ENCODE measurements around the gene TRPM1.
A peak's percentile ranks its signal among the peaks of the same experiment; 100 is the strongest.

TRPM1 gene

GRCh38 chr15:30991255-30992235 lies 110.0 kb downstream of the TRPM1 start, which contains the start of gene MTMR10:
TSS of gene MTMR10 (minus strand) at chr15:30991628. CDS start at chr15:30991506, 122 bp downstream.
- Histone ChIP-seq H3K36me3 (ENCODE audit: control insufficient read depth in 5 of 5, insufficient read depth in 5 of 5, low read length in 5 of 5) (peaks cover 0 to 7% (median 2%) of the 10 kb centered on the region in 5 donors), H3K4me1 (ENCODE audit: control insufficient read depth in 5 of 5, insufficient read depth in 5 of 5, low read length in 5 of 5) (peaks cover 7 to 35% (median 34%) of the 10 kb centered on the region in 5 donors), H3K27me3 (ENCODE audit: control insufficient read depth in 5 of 5, insufficient read depth in 4 of 5, low read length in 5 of 5) (no peaks in the 10 kb centered on the region), H3K9ac (ENCODE audit: low read length in 5 of 5) (peak within 1 kb of the TSS; percentile 83 to 98 (median 91)), H3K4me3 (ENCODE audit: low read depth in 1 of 5, low read length in 5 of 5) (peak within 1 kb of the TSS; percentile 88 to 97 (median 94)), H3K27ac (ENCODE audit: low read depth, low read length) (peak within 1 kb of the TSS; percentile 94), H3K9me3 (ENCODE audit: control insufficient read depth in 5 of 5, low read length in 5 of 5) (no peaks in the 10 kb centered on the region)

GRCh38 chr15:30990446-30991254 lies 110.9 kb downstream of the TRPM1 start:
- H3K9me3 ChIP-seq (ENCODE audit: control insufficient read depth in 5 of 5, low read length in 5 of 5) = no peaks in the 10 kb centered on the region
- peak overlapping the region; percentile 83 to 98 (median 91) for H3K9ac ChIP-seq (ENCODE audit: low read length in 5 of 5)
- peaks cover 7 to 41% (median 38%) of the 10 kb centered on the region in 5 donors for H3K4me1 ChIP-seq (ENCODE audit: control insufficient read depth in 5 of 5, insufficient read depth in 5 of 5, low read length in 5 of 5)
- no peaks in the 10 kb centered on the region for H3K27me3 ChIP-seq (ENCODE audit: control insufficient read depth in 5 of 5, insufficient read depth in 4 of 5, low read length in 5 of 5)
- peak overlapping the region; percentile 88 to 97 (median 94) for H3K4me3 ChIP-seq (ENCODE audit: low read depth in 1 of 5, low read length in 5 of 5)
- peak overlapping the region; percentile 94 for H3K27ac ChIP-seq (ENCODE audit: low read depth, low read length)
- peaks cover 0 to 13% (median 9%) of the 10 kb centered on the region in 5 donors for H3K36me3 ChIP-seq (ENCODE audit: control insufficient read depth in 5 of 5, insufficient read depth in 5 of 5, low read length in 5 of 5)

- Histone ChIP-seq H3K27ac (ENCODE audit: low read depth, low read length) (peak overlapping the region; percentile 94), H3K36me3 (ENCODE audit: control insufficient read depth in 5 of 5, insufficient read depth in 5 of 5, low read length in 5 of 5) (peaks cover 0 to 18% (median 12%) of the 10 kb centered on the region in 5 donors), H3K27me3 (ENCODE audit: control insufficient read depth in 5 of 5, insufficient read depth in 4 of 5, low read length in 5 of 5) (no peaks in the 10 kb centered on the region), H3K4me1 (ENCODE audit: control insufficient read depth in 5 of 5, insufficient read depth in 5 of 5, low read length in 5 of 5) (peaks cover 12 to 47% (median 44%) of the 10 kb centered on the region in 5 donors), H3K4me3 (ENCODE audit: low read depth in 1 of 5, low read length in 5 of 5) (peak overlapping the region; percentile 88 to 97 (median 94)), H3K9me3 (ENCODE audit: control insufficient read depth in 5 of 5, low read length in 5 of 5) (no peaks in the 10 kb centered on the region), H3K9ac (ENCODE audit: low read length in 5 of 5) (peak overlapping the region in 4 of 5 donors; percentile 14 to 98 (median 87))
Observed at GRCh38 chr15:30990036-30990435, 111.5 kb downstream of the TRPM1 start.

GRCh38 chr15:30985081-30985531 lies 116.4 kb downstream of the TRPM1 start:
- H3K27ac ChIP-seq (ENCODE audit: low read depth, low read length) = peak overlapping the region; percentile 41

GRCh38 chr15:30984542-30984941 lies 117.0 kb downstream of the TRPM1 start:
- Histone ChIP-seq H3K9me3 (ENCODE audit: control insufficient read depth in 5 of 5, low read length in 5 of 5) (no peaks in the 10 kb centered on the region), H3K36me3 (ENCODE audit: control insufficient read depth in 5 of 5, insufficient read depth in 5 of 5, low read length in 5 of 5) (peaks cover 18 to 40% (median 30%) of the 10 kb centered on the region in 5 donors), H3K4me3 (ENCODE audit: low read depth in 1 of 5, low read length in 5 of 5) (peak overlapping the region in 2 of 5 donors; percentile 4 to 18), H3K4me1 (ENCODE audit: control insufficient read depth in 5 of 5, insufficient read depth in 5 of 5, low read length in 5 of 5) (peaks cover 18 to 65% (median 56%) of the 10 kb centered on the region in 5 donors), H3K27me3 (ENCODE audit: control insufficient read depth in 5 of 5, insufficient read depth in 4 of 5, low read length in 5 of 5) (no peaks in the 10 kb centered on the region), H3K9ac (ENCODE audit: low read length in 5 of 5) (peak overlapping the region in 1 of 5 donors; percentile 19), H3K27ac (ENCODE audit: low read depth, low read length) (peak overlapping the region; percentile 41)

More at GRCh38 chr15:30985081-30985531, 116.4 kb downstream of the TRPM1 start:
- Histone ChIP-seq H3K4me1 (ENCODE audit: control insufficient read depth in 5 of 5, insufficient read depth in 5 of 5, low read length in 5 of 5) (peaks cover 18 to 65% (median 56%) of the 10 kb centered on the region in 5 donors), H3K9ac (ENCODE audit: low read length in 5 of 5) (peak overlapping the region in 2 of 5 donors; percentile 19 to 53), H3K27me3 (ENCODE audit: control insufficient read depth in 5 of 5, insufficient read depth in 4 of 5, low read length in 5 of 5) (no peaks in the 10 kb centered on the region), H3K36me3 (ENCODE audit: control insufficient read depth in 5 of 5, insufficient read depth in 5 of 5, low read length in 5 of 5) (peaks cover 12 to 36% (median 27%) of the 10 kb centered on the region in 5 donors), H3K4me3 (ENCODE audit: low read depth in 1 of 5, low read length in 5 of 5) (peak overlapping the region in 2 of 5 donors; percentile 18 to 24), H3K9me3 (ENCODE audit: control insufficient read depth in 5 of 5, low read length in 5 of 5) (no peaks in the 10 kb centered on the region)

GRCh38 chr15:30984118-30984517 lies 117.4 kb downstream of the TRPM1 start:
- Histone ChIP-seq H3K4me3 (ENCODE audit: low read depth in 1 of 5, low read length in 5 of 5) (no peak overlapping the region), H3K27ac (ENCODE audit: low read depth, low read length) (peak overlapping the region; percentile 41), H3K36me3 (ENCODE audit: control insufficient read depth in 5 of 5, insufficient read depth in 5 of 5, low read length in 5 of 5) (peaks cover 19 to 40% (median 30%) of the 10 kb centered on the region in 5 donors), H3K4me1 (ENCODE audit: control insufficient read depth in 5 of 5, insufficient read depth in 5 of 5, low read length in 5 of 5) (peaks cover 18 to 65% (median 55%) of the 10 kb centered on the region in 5 donors), H3K9ac (ENCODE audit: low read length in 5 of 5) (peak overlapping the region in 2 of 5 donors; percentile 19 to 56), H3K27me3 (ENCODE audit: control insufficient read depth in 5 of 5, insufficient read depth in 4 of 5, low read length in 5 of 5) (no peaks in the 10 kb centered on the region), H3K9me3 (ENCODE audit: control insufficient read depth in 5 of 5, low read length in 5 of 5) (no peaks in the 10 kb centered on the region)

- Histone ChIP-seq H3K36me3 (ENCODE audit: control insufficient read depth in 5 of 5, insufficient read depth in 5 of 5, low read length in 5 of 5) (peaks cover 22 to 40% (median 27%) of the 10 kb centered on the region in 5 donors), H3K9ac (ENCODE audit: low read length in 5 of 5) (no peak overlapping the region), H3K27ac (ENCODE audit: low read depth, low read length) (no peak overlapping the region), H3K4me3 (ENCODE audit: low read depth in 1 of 5, low read length in 5 of 5) (no peak overlapping the region), H3K9me3 (ENCODE audit: control insufficient read depth in 5 of 5, low read length in 5 of 5) (no peaks in the 10 kb centered on the region), H3K27me3 (ENCODE audit: control insufficient read depth in 5 of 5, insufficient read depth in 4 of 5, low read length in 5 of 5) (no peaks in the 10 kb centered on the region), H3K4me1 (ENCODE audit: control insufficient read depth in 5 of 5, insufficient read depth in 5 of 5, low read length in 5 of 5) (peaks cover 5 to 52% (median 38%) of the 10 kb centered on the region in 5 donors)
Observed at GRCh38 chr15:30979457-30979856, 122.1 kb downstream of the TRPM1 start.

GRCh38 chr15:30978328-30978727 lies 123.2 kb downstream of the TRPM1 start:
- Histone ChIP-seq H3K36me3 (ENCODE audit: control insufficient read depth in 5 of 5, insufficient read depth in 5 of 5, low read length in 5 of 5) (peaks cover 26 to 47% (median 35%) of the 10 kb centered on the region in 5 donors), H3K27ac (ENCODE audit: low read depth, low read length) (no peak overlapping the region), H3K9me3 (ENCODE audit: control insufficient read depth in 5 of 5, low read length in 5 of 5) (no peaks in the 10 kb centered on the region), H3K4me1 (ENCODE audit: control insufficient read depth in 5 of 5, insufficient read depth in 5 of 5, low read length in 5 of 5) (peaks cover 3 to 41% (median 27%) of the 10 kb centered on the region in 5 donors), H3K27me3 (ENCODE audit: control insufficient read depth in 5 of 5, insufficient read depth in 4 of 5, low read length in 5 of 5) (no peaks in the 10 kb centered on the region), H3K9ac (ENCODE audit: low read length in 5 of 5) (no peak overlapping the region), H3K4me3 (ENCODE audit: low read depth in 1 of 5, low read length in 5 of 5) (no peak overlapping the region)

GRCh38 chr15:30974112-30974511 lies 127.4 kb downstream of the TRPM1 start:
- H3K9me3 ChIP-seq (ENCODE audit: control insufficient read depth in 5 of 5, low read length in 5 of 5) = no peaks in the 10 kb centered on the region
- no peak overlapping the region for H3K9ac ChIP-seq (ENCODE audit: low read length in 5 of 5)
- no peak overlapping the region for H3K27ac ChIP-seq (ENCODE audit: low read depth, low read length)
- peaks cover 3 to 18% (median 9%) of the 10 kb centered on the region in 5 donors for H3K4me1 ChIP-seq (ENCODE audit: control insufficient read depth in 5 of 5, insufficient read depth in 5 of 5, low read length in 5 of 5)
- no peak overlapping the region for H3K4me3 ChIP-seq (ENCODE audit: low read depth in 1 of 5, low read length in 5 of 5)
- no peaks in the 10 kb centered on the region for H3K27me3 ChIP-seq (ENCODE audit: control insufficient read depth in 5 of 5, insufficient read depth in 4 of 5, low read length in 5 of 5)
- H3K36me3 ChIP-seq (ENCODE audit: control insufficient read depth in 5 of 5, insufficient read depth in 5 of 5, low read length in 5 of 5) = peaks cover 18 to 47% (median 42%) of the 10 kb centered on the region in 5 donors
